ENCODE measurements around the gene PIF1.

Gene PIF1

DNA sequence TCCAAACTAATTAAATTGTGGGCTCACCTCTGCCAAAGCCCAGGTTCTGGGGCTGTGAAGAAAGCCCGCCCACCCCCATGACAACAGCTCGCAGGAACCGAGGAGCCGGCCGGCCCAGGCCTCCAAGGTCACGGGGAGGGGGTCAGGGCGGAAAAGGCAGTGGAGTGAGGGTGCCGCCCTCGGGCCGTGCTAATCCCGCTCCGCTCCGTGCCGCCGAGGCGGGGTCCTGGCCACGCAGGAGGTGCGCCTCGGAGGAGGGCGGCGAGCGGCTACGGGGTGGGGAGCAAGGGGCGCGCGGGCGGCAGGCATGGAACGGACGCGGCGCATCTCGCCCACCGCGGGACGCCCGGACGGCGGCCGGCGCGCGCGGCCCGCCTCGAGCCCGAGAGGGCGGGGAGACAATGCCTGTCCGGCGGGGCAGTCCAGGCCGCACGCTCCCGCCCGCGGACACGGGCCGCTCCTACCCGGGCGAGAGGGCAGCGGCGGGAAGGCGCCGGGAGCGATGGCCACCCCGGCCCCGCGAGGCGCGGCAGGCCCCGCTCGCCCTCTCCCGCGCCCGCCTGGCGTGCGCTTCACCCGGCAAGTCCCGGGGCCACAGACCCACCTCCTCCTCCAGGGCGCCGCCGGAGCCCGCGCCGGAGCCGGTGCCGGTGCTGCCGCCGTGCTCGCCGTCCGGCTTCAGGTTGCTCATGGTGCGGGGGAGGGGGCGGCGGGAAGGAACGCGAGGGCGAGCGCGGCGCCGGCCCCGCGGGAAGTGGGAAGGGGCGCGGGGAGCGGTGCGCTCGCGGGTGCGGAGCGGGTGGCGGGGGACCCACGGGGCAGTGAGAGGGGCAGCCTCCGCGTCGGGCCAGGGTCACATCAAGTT, 50.6 kb downstream of the PIF1 start:
- DNase-seq (ENCODE audit: insufficient read length, low spot score) (no peak), FAIRE-seq (no peak)
- TF ChIP-seq, protein P1, sequence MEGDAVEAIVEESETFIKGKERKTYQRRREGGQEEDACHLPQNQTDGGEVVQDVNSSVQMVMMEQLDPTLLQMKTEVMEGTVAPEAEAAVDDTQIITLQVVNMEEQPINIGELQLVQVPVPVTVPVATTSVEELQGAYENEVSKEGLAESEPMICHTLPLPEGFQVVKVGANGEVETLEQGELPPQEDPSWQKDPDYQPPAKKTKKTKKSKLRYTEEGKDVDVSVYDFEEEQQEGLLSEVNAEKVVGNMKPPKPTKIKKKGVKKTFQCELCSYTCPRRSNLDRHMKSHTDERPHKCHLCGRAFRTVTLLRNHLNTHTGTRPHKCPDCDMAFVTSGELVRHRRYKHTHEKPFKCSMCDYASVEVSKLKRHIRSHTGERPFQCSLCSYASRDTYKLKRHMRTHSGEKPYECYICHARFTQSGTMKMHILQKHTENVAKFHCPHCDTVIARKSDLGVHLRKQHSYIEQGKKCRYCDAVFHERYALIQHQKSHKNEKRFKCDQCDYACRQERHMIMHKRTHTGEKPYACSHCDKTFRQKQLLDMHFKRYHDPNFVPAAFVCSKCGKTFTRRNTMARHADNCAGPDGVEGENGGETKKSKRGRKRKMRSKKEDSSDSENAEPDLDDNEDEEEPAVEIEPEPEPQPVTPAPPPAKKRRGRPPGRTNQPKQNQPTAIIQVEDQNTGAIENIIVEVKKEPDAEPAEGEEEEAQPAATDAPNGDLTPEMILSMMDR (IDR thresholded peaks at IDR 0.05; ENCODE audit: insufficient read depth, missing control alignments), result no peak

DNA sequence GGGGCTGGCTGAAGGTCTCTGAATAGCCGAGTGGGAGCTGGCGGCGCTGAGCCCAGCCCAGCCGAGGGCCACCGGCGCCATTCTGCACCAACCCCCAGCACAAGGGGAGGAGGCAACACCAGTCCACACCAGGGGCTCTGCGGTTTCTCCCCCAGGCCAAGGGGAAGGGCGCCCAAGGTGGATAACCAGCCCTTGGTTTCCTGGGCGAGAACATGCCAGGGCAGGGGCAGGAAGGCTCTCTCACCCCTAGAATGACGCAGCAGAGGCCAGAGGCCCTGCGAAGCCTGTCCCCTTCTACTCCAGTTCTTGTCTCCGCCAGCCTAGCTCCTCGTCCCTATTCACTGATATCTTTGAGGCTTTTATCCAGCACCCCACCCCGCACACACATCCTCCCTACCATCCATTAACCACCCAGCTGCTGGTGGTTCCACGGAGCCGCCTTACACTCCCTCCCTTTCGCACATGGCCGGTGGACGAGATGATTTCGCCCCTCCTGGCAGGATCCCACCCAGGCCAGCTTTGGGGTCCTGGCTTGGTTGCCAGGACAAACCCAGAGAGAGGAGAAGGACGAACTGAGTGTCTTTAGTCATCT, 51.3 kb downstream of the PIF1 start:
- DNase-seq (ENCODE audit: insufficient read length, low spot score) (no peak), FAIRE-seq (no peak)
- TF ChIP-seq, protein P1 (IDR thresholded peaks at IDR 0.05; ENCODE audit: insufficient read depth, missing control alignments), result no peak

DNA sequence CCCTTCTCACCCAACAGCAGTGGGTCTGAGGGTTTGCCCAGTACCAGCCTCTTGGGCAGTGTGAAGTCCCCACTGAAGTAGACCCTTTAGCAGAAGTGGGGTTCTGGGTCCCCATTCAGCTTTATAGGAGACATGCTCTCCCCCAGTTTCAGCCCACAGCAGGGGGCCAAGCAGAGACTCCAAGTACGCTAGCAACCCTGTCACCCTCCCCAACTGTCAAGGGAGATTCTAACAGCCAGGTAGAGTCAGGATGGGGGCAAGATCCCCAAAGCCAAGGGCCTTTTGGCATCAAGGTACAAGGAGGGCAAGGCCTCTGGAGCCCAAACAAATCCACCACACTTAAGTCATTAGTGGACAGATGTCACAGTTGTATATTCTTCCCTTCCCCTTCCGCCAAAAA, 51.8 kb downstream of the PIF1 start:
- FAIRE-seq (no peak), DNase-seq (ENCODE audit: insufficient read length, low spot score) (no peak)
- TF ChIP-seq, protein P1 (IDR thresholded peaks at IDR 0.05; ENCODE audit: insufficient read depth, missing control alignments), result no peak

DNA sequence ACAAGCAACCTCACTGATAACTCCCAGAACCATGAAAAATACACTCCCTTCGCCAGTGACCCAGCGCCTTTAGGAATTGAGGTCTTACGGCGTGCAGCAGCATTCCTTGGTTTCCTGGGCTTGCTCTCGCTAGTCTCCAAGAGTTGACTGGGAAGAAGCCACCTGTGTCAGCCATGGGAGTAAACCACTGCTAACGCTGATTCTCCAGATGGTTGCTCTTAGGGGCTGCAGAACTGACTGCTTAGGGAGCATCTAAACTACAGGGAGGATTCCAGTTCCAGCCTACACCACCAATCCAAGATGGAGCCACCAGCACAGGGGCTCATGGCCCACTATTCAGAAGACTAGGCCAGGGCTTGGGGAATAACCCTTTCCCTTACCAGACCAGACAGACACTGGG, 52.5 kb downstream of the PIF1 start:
- TF ChIP-seq, protein P1 (IDR thresholded peaks at IDR 0.05; ENCODE audit: insufficient read depth, missing control alignments), result no peak
- no peak for FAIRE-seq
- DNase-seq (ENCODE audit: insufficient read length, low spot score), result no peak

DNA sequence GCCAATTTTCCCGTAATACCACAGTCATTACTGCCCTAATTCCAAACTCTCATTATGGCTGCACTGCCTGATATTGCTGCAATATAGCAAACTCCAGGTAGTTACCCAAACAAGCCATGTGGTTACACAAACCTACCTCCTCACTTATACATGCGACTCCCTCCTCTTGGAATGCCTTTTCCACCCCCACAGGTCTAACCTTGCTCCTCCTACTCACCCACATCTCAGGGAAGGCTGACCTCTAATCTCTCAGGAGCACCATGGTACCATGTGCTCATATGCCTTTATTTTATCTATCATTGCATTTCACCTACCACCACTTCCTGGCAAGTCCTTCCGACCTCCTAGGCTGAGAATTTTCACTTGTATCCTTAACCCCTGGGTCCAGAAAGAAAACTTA, 53.0 kb downstream of the PIF1 start:
- TF ChIP-seq, protein P1 (IDR thresholded peaks at IDR 0.05; ENCODE audit: insufficient read depth, missing control alignments), result no peak
- no peak for DNase-seq (ENCODE audit: insufficient read length, low spot score)
- FAIRE-seq, result no peak

DNA sequence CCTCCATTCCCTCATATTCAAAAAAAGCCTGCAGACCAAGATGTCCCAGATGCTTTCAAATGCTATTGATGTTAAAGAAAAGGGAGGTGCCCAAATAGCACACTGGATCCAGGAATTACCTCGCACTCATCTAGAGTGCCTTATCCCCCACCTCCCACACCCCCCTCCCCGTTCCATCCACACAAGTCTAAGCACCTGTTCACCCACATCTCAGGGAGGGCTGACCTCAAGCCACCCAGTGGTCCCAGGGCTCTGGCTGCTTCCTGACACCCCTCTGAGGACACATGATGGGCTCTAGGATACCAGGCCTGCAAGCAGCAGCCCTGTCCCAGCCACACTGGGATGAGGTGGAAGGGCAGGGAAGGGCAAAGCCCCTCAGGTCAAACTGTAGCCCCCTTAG, 54.8 kb downstream of the PIF1 start:
- no peak for FAIRE-seq
- TF ChIP-seq, protein P1 (IDR thresholded peaks at IDR 0.05; ENCODE audit: insufficient read depth, missing control alignments), result no peak
- no peak for DNase-seq (ENCODE audit: insufficient read length, low spot score)

DNA sequence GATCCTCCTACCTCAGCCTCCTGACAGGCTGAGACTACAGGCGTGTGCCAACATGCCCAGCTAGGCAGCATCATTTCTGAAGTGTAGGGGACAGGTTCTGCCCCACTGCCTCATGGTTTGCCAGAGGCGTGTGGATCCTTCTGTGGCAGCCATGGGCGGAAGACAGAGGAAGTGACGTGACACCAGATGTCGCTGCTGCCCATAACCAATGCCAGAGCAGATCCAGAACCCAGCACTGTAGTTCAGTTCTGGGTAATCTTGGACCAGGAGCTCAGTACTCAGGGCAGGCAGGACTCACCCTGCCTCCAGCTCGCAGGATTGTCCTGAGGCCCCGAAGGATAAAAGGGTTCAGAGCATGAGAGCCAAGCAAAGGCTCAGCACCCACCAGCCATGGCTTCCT, 58.2 kb downstream of the PIF1 start:
- TF ChIP-seq, protein P1 (IDR thresholded peaks at IDR 0.05; ENCODE audit: insufficient read depth, missing control alignments), result no peak
- DNase-seq (ENCODE audit: insufficient read length, low spot score) (no peak), FAIRE-seq (no peak)
